A673 (cell line): ENCODE data around the gene EVPLL. TPM values are rescaled to one million over a fixed set of nuclear protein-coding genes. Genes with fewer than 3 reads are reported as not detected.
"Not testable (repeated sequence)": the region's sequence is repeated elsewhere in the genome, so short reads cannot be mapped to it uniquely, and the experiment has no call there.

Source experiments
- BruUV-seq: library from RNA; stranded (reverse); fragments of 400-500 nt; replicated peaks from 2 replicates; lab custom pipeline; 2021; lab: Mats Ljungman, UMichigan
- CTCF ChIA-PET: fragments of 300-600 bp; sonication (Branson Sonifier 250); formaldehyde crosslinking; loops from one replicate; lab custom pipeline; 2022; ENCODE audit warnings: antibody characterized with exemption; lab: Charles Lee
- POLR2A ChIA-PET: fragments of 300-600 bp; sonication (Branson Sonifier 250); formaldehyde crosslinking; loops from one replicate; lab custom pipeline; 2022; ENCODE audit warnings: antibody characterized with exemption; ENCODE audit not compliant: low non-redundant PET; lab: Charles Lee
- DNase-seq: peaks from one replicate; pipeline ENCODE4 v3.0.0-alpha.2; 2015; ENCODE audit warnings: low spot score
- H3K27ac ChIP-seq: fragments of 200-600 bp; sonication (generic); 2 replicates; pipeline ENCODE4 v1.5.1; 2016; ENCODE audit warnings: mixed run types, low read depth, mild to moderate bottlenecking, mixed read lengths, antibody characterized with exemption, low read length; ENCODE audit not compliant: poor library complexity, severe bottlenecking
- H3K27me3 ChIP-seq: fragments of 200-600 bp; sonication (generic); replicated peaks from 2 replicates; pipeline ENCODE4 v1.6.1; 2017; ENCODE audit warnings: mixed run types, low read depth, mild to moderate bottlenecking, mixed read lengths, antibody characterized with exemption, low read length; ENCODE audit not compliant: insufficient read depth, poor library complexity
- H3K36me3 ChIP-seq: fragments of 200-600 bp; sonication (generic); 2 replicates; pipeline ENCODE4 v1.6.1; 2016; ENCODE audit warnings: mixed run types, mild to moderate bottlenecking, mixed read lengths, antibody characterized with exemption, low read length; ENCODE audit not compliant: insufficient read depth, poor library complexity, severe bottlenecking
- H3K4me1 ChIP-seq: fragments of 200-600 bp; sonication (generic); 2 replicates; pipeline ENCODE4 v1.6.1; 2017; ENCODE audit warnings: mixed run types, mild to moderate bottlenecking, mixed read lengths, antibody characterized with exemption, low read length; ENCODE audit not compliant: insufficient read depth, poor library complexity, severe bottlenecking
- H3K4me3 ChIP-seq: fragments of 200-600 bp; sonication (generic); 2 replicates; pipeline ENCODE4 v1.5.1; 2016; ENCODE audit warnings: low read depth, mixed run types, mild to moderate bottlenecking, mixed read lengths, low read length; ENCODE audit not compliant: poor library complexity, severe bottlenecking
- H3K9me3 ChIP-seq: fragments of 200-600 bp; sonication (generic); 2 replicates; pipeline ENCODE4 v1.6.1; 2016; ENCODE audit warnings: mixed run types, low read depth, mild to moderate bottlenecking, mixed read lengths, antibody characterized with exemption, low read length; ENCODE audit not compliant: poor library complexity, severe bottlenecking
- intact Hi-C: fragments of 100-400 bp; cut with micrococcal nuclease; formaldehyde crosslinking; loops from one replicate; pipeline ENCODE4 v1.10.0; 2022; ENCODE audit not compliant: unreplicated experiment
- total RNA-seq: library from RNA; stranded (reverse); gene quantifications from 2 replicates; pipeline ENCODE4 v1.2.3, GENCODE V29; 2021

EVPLL gene
- total RNA-seq, 1 experiment from 2014 or later = not detected

- H3K4me1 ChIP-seq, H3K27me3 ChIP-seq, H3K27ac ChIP-seq, H3K36me3 ChIP-seq, POLR2A ChIA-PET, CTCF ChIA-PET, DNase-seq, H3K9me3 ChIP-seq, BruUV-seq, H3K4me3 ChIP-seq, intact Hi-C loops: not testable (repeated sequence)
Observed at GRCh38 chr17:18401872-18402590, 24.5 kb downstream of the EVPLL start.

- intact Hi-C loops, H3K36me3 ChIP-seq, H3K27ac ChIP-seq, H3K27me3 ChIP-seq, POLR2A ChIA-PET, CTCF ChIA-PET, H3K4me3 ChIP-seq, BruUV-seq, H3K4me1 ChIP-seq, DNase-seq, H3K9me3 ChIP-seq: not testable (repeated sequence)
Observed at GRCh38 chr17:18403166-18403565, 25.6 kb downstream of the EVPLL start.

GRCh38 chr17:18403604-18404003 is 26.0 kb downstream of the EVPLL start:
- POLR2A ChIA-PET, BruUV-seq, intact Hi-C loops, H3K27me3 ChIP-seq, H3K9me3 ChIP-seq, H3K36me3 ChIP-seq, H3K4me3 ChIP-seq, CTCF ChIA-PET, H3K27ac ChIP-seq, DNase-seq, H3K4me1 ChIP-seq: not testable (repeated sequence)

GRCh38 chr17:18408906-18409305 is 31.3 kb downstream of the EVPLL start:
- CTCF ChIA-PET, DNase-seq, H3K9me3 ChIP-seq, intact Hi-C loops, H3K4me1 ChIP-seq, H3K4me3 ChIP-seq, POLR2A ChIA-PET, H3K36me3 ChIP-seq, BruUV-seq, H3K27ac ChIP-seq, H3K27me3 ChIP-seq: not testable (repeated sequence)

- H3K4me1 ChIP-seq, H3K36me3 ChIP-seq, H3K27ac ChIP-seq, H3K9me3 ChIP-seq, H3K4me3 ChIP-seq, BruUV-seq, DNase-seq, intact Hi-C loops, H3K27me3 ChIP-seq, POLR2A ChIA-PET, CTCF ChIA-PET: not testable (repeated sequence)
Observed at GRCh38 chr17:18409321-18409720, 31.7 kb downstream of the EVPLL start.

GRCh38 chr17:18410736-18411135 is 33.2 kb downstream of the EVPLL start:
- POLR2A ChIA-PET, H3K36me3 ChIP-seq, H3K4me1 ChIP-seq, H3K9me3 ChIP-seq, CTCF ChIA-PET, H3K27me3 ChIP-seq, BruUV-seq, intact Hi-C loops: not testable (repeated sequence)
- Histone ChIP-seq H3K27ac (peak overlapping the region; percentile 93), H3K4me3 (peak overlapping the region; percentile 62)
- DNase-seq = peak; percentile 29

- H3K9me3 ChIP-seq, CTCF ChIA-PET, H3K27me3 ChIP-seq, POLR2A ChIA-PET, BruUV-seq, H3K4me1 ChIP-seq, intact Hi-C loops, H3K36me3 ChIP-seq: not testable (repeated sequence)
- Histone ChIP-seq H3K27ac (peak overlapping the region; percentile 93), H3K4me3 (peak overlapping the region; percentile 62)
- peak; percentile 33 for DNase-seq
Observed at GRCh38 chr17:18411377-18411864, 33.8 kb downstream of the EVPLL start.
